ENCODE results near the gene CRLF2.

DNA sequence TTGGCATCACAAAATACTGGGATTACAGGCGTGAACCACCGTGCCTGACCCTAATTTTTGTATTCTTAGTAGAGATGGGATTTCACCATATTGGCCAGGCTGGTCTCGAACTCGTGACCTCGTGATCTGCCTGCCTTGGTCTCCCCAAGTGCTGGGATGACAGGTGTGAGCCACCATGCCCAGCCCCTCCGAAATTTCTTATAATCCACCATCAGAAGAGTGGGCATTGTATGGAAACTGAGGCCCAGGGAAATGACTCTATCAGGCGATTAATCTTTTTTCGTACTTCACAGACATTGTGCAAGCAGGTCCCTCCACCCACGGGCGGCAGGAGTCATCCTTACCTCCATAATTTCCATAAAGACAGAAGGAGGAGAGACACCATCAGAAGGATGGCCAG lies 16.0 kb downstream of the CRLF2 start:
- TF ChIP-seq, protein P1, sequence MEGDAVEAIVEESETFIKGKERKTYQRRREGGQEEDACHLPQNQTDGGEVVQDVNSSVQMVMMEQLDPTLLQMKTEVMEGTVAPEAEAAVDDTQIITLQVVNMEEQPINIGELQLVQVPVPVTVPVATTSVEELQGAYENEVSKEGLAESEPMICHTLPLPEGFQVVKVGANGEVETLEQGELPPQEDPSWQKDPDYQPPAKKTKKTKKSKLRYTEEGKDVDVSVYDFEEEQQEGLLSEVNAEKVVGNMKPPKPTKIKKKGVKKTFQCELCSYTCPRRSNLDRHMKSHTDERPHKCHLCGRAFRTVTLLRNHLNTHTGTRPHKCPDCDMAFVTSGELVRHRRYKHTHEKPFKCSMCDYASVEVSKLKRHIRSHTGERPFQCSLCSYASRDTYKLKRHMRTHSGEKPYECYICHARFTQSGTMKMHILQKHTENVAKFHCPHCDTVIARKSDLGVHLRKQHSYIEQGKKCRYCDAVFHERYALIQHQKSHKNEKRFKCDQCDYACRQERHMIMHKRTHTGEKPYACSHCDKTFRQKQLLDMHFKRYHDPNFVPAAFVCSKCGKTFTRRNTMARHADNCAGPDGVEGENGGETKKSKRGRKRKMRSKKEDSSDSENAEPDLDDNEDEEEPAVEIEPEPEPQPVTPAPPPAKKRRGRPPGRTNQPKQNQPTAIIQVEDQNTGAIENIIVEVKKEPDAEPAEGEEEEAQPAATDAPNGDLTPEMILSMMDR (IDR thresholded peaks at IDR 0.05) = no peak
- TF ChIP-seq POLR2A (IDR thresholded peaks at IDR 0.05) = no peak
